MCF 10A (cell line): ENCODE results near the gene CCDC121. TPM values are rescaled to one million over a fixed set of nuclear protein-coding genes. Genes with fewer than 3 reads are reported as not detected.

Experiments used
- BruUV-seq: library from RNA; stranded (reverse); fragments of 400-500 nt; replicated peaks from 2 replicates; lab custom pipeline; 2021; lab: Mats Ljungman, UMichigan
- CTCF ChIA-PET: fragments of 300-600 bp; sonication (Branson Sonifier 250); formaldehyde crosslinking; extraction: SDS; loops from one replicate; lab custom pipeline; 2021; ENCODE audit warnings: antibody characterized with exemption, inconsistent platforms; lab: Yijun Ruan, JAX
- POLR2A ChIA-PET: fragments of 300-600, 350-650 bp; sonication (Branson Sonifier 250); formaldehyde crosslinking; extraction: SDS; loops from one replicate; lab custom pipeline; 2020; ENCODE audit warnings: antibody characterized with exemption, inconsistent platforms; lab: Yijun Ruan, JAX
- DNase-seq: peaks from one replicate; pipeline ENCODE4 v3.0.0-alpha.2; 2018; ENCODE audit not compliant: unreplicated experiment
- H3K27ac Mint-ChIP-seq: one replicate; pipeline ENCODE4 v1.8.0; 2022; ENCODE audit warnings: mild to moderate bottlenecking, low read depth, mixed read lengths; ENCODE audit not compliant: unreplicated experiment
- H3K27me3 Mint-ChIP-seq: one replicate; pipeline ENCODE4 v1.8.0; 2022; ENCODE audit warnings: mixed read lengths; ENCODE audit not compliant: insufficient read depth, unreplicated experiment
- H3K36me3 Mint-ChIP-seq: one replicate; pipeline ENCODE4 v1.8.0; 2022; ENCODE audit warnings: mild to moderate bottlenecking, moderate library complexity, mixed read lengths; ENCODE audit not compliant: insufficient read depth, unreplicated experiment
- H3K4me1 Mint-ChIP-seq: one replicate; pipeline ENCODE4 v1.8.0; 2022; ENCODE audit warnings: mixed read lengths; ENCODE audit not compliant: insufficient read depth, unreplicated experiment
- H3K4me3 Mint-ChIP-seq: one replicate; pipeline ENCODE4 v1.8.0; 2022; ENCODE audit warnings: mild to moderate bottlenecking, moderate library complexity, mixed read lengths; ENCODE audit not compliant: unreplicated experiment
- H3K9me3 Mint-ChIP-seq: one replicate; pipeline ENCODE4 v1.8.0; 2022; ENCODE audit warnings: mixed read lengths; ENCODE audit not compliant: unreplicated experiment
- CTCF ChIP-seq: fragments of 200-600 bp; IDR thresholded peaks from one replicate; pipeline ENCODE4 v1.8.0; 2022; ENCODE audit warnings: antibody characterized with exemption, mild to moderate bottlenecking; ENCODE audit not compliant: unreplicated experiment
- intact Hi-C: fragments of 100-400 bp; cut with micrococcal nuclease; formaldehyde crosslinking; loops from 2 replicates; pipeline ENCODE4 v1.14.1; 2022
- total RNA-seq: library from RNA; stranded (reverse); gene quantifications from 2 replicates; pipeline ENCODE4 v1.2.3, GENCODE V29; 2022

The CCDC121 gene
- total RNA-seq, 1 experiment from 2014 or later, result 0.61 TPM

- TF ChIP-seq CTCF, result no peak
- H3K27ac Mint-ChIP-seq, result peak overlapping the region; percentile 1
- ChIA-PET CTCF (interaction anchor here (0.6 to 2.3 kb wide), 4 partner anchors 10 to 1017 kb away, joined by 3 to 10 read pairs (median 3); no protein-coding TSS in a partner anchor), POLR2A (interaction anchor here (0.8 to 1.7 kb wide), 6 partner anchors 9 to 213 kb away, joined by 3 to 6 read pairs (median 5); partner anchors contain the start of genes NRBP1 and PPM1G)
- H3K9me3 Mint-ChIP-seq, result no peaks in the 10 kb centered on the region
- no TSS peak for BruUV-seq
- intact Hi-C loops, result loop anchor here (10.0 kb wide), 1 partner anchor 218 kb away; the partner anchor contains the start of gene PPM1G
- no peaks in the 10 kb centered on the region for H3K27me3 Mint-ChIP-seq
- peaks cover 33% of the 10 kb centered on the region for H3K4me1 Mint-ChIP-seq
- H3K36me3 Mint-ChIP-seq, result peaks cover 56% of the 10 kb centered on the region
- peak; percentile 75 for DNase-seq
- no peak overlapping the region for H3K4me3 Mint-ChIP-seq
Observed at GRCh38 chr2:27622921-27623384, 5.9 kb downstream of the CCDC121 start.

- no peak for DNase-seq
- Mint-ChIP-seq H3K4me3 (no peak overlapping the region), H3K36me3 (peaks cover 64% of the 10 kb centered on the region), H3K27ac (no peak overlapping the region), H3K9me3 (no peaks in the 10 kb centered on the region), H3K27me3 (no peaks in the 10 kb centered on the region), H3K4me1 (peaks cover 19% of the 10 kb centered on the region)
- POLR2A ChIA-PET, result interaction anchor here (1.0 to 1.7 kb wide), 4 partner anchors 11 to 212 kb away, joined by 3 to 6 read pairs (median 4); partner anchors contain the start of genes NRBP1 and PPM1G
- BruUV-seq, result no TSS peak
- intact Hi-C loops, result loop anchor here (10.0 kb wide), 1 partner anchor 217 kb away; the partner anchor contains the start of gene PPM1G
- TF ChIP-seq CTCF, result no peak
- CTCF ChIA-PET, result interaction anchor here (0.6 to 2.3 kb wide), 2 partner anchors 62 to 129 kb away, joined by 3 to 10 read pairs; no protein-coding TSS in a partner anchor
Observed at GRCh38 chr2:27621524-27621923, 7.3 kb downstream of the CCDC121 start.

GRCh38 chr2:27615316-27615715 lies 13.5 kb downstream of the CCDC121 start:
- H3K36me3 Mint-ChIP-seq, result peaks cover 54% of the 10 kb centered on the region
- H3K4me3 Mint-ChIP-seq, result no peak overlapping the region
- TF ChIP-seq CTCF, result no peak
- H3K27ac Mint-ChIP-seq, result no peak overlapping the region
- CTCF ChIA-PET, result interaction anchor here (0.5 to 0.6 kb wide), 3 partner anchors 11 to 1564 kb away, joined by 3 read pairs; no protein-coding TSS in a partner anchor
- H3K9me3 Mint-ChIP-seq, result no peaks in the 10 kb centered on the region
- no peaks in the 10 kb centered on the region for H3K4me1 Mint-ChIP-seq
- intact Hi-C loops, result no loop called here
- POLR2A ChIA-PET, result interaction anchor here (0.7 to 2.0 kb wide), 2 partner anchors 13 to 128 kb away, joined by 3 to 9 read pairs; no protein-coding TSS in a partner anchor
- no TSS peak for BruUV-seq
- H3K27me3 Mint-ChIP-seq, result no peaks in the 10 kb centered on the region
- DNase-seq, result no peak

GRCh38 chr2:27613985-27614384 lies 14.8 kb downstream of the CCDC121 start:
- Mint-ChIP-seq H3K27me3 (no peaks in the 10 kb centered on the region), H3K27ac (no peak overlapping the region), H3K4me3 (no peak overlapping the region), H3K9me3 (no peaks in the 10 kb centered on the region), H3K4me1 (no peaks in the 10 kb centered on the region), H3K36me3 (peaks cover 58% of the 10 kb centered on the region)
- POLR2A ChIA-PET, result interaction anchor here (0.6 to 1.6 kb wide), 4 partner anchors 9 to 168 kb away, joined by 3 to 5 read pairs (median 4); partner anchors contain the start of genes CCDC121 and GPN1
- no TSS peak for BruUV-seq
- CTCF ChIA-PET, result interaction anchor here (0.6 to 1.3 kb wide), 4 partner anchors 9 to 97 kb away, joined by 3 read pairs; no protein-coding TSS in a partner anchor
- TF ChIP-seq CTCF, result no peak
- intact Hi-C loops, result no loop called here
- no peak for DNase-seq
